COLO668 (cell line): Measurements from ENCODE around the gene ZNF516.

Experiments used
- DNase-seq: peaks from one replicate; lab custom pipeline; 2025; ENCODE audit not compliant: unreplicated experiment; lab: John Stamatoyannopoulos, UW

ZNF516 gene

GRCh38 chr18:76442413-76443171 is 52.5 kb downstream of the ZNF516 start:
- DNase-seq, result no peak

GRCh38 chr18:76441668-76442412 is 53.2 kb downstream of the ZNF516 start:
- no peak for DNase-seq

DNA sequence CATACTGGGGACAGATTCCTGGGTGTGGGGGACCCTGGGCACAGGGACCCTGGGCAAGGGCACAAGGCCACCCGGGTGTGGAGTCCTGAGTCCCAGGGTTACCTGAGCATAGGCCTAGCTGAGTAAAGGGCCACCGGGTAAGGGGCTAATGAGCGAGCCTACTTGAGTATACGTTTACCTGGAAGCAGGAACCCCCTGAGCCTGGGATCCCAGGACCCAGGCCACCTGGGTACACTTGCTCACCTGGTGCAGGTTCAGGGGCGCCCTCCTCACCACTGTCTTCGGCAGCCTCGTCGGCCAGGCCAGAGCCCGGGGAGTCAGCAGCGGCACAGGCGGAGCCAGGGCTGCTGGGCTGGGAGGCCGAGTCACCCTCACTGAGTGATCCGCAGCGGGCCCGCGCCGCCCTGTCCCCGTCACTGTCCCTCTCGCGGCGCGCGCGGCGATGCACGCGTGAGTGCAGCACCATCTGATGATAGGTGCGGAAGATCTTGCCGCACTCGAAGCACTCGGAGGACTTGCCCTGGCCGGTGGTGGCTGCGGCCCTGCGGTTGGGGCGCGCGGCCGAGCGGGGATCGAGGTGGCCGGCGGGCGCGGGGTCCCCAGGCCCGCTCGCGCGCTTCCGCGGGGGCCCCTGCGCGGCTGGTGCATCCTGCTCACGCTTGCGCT is 53.9 kb downstream of the ZNF516 start:
- DNase-seq, result no peak

DNA sequence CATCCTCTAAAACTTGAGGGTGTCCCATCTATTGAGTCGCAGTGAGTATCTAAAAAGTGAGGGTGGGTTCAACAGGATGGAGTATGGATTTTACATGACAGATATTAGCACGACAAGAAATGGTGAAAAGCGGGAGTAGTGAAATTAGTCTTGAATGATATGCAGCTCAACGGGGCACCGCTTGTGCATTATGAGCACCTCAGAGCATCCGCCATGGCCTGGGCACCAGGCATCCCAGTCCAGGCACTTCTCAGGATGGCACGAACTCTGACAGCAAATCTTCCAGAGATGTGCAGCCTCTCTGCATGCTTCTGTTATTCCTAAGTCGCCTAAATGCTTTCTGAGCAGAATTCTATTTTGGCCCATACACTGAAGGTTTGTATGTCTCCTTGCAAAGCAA is 57.1 kb downstream of the ZNF516 start:
- DNase-seq, result no peak

DNA sequence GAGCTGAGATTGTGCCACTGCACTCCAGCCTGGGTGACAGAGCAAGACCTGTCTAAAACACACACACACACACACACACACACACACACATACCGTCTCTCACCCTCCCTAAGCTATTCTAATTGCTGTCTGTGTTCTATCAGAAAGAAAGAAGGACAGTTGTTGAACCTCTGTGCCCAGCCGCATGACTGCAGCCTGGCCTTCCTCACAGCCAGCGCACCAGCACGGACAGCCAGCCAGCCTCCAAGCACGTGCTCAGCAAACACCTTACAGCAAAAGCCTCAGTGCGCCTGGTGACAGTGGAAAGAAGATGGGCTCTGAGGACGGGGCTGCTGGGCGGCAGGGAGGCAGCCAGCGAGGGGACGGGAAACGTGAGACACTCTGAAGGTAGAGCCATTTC is 58.0 kb downstream of the ZNF516 start:
- no peak for DNase-seq

DNA sequence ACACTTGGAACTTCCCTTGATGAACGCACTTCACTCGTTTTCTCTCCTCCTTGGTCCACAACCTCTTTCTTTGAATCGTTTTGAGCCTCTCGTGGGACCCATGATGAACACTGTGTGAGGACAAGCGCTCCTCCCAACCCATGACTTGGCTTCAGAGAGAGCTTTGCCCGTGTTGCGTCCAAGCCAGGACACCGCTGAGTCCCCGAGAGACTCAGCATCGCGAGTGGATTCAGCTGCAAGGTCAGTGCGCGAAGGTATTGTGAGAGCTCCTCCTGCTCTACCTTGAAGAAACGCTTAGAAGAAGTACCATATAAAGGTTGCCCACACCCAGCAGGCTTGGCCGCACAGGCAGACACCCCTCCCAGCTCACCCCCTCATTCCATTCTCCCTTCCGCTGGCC is 58.7 kb downstream of the ZNF516 start:
- DNase-seq, result no peak

DNA sequence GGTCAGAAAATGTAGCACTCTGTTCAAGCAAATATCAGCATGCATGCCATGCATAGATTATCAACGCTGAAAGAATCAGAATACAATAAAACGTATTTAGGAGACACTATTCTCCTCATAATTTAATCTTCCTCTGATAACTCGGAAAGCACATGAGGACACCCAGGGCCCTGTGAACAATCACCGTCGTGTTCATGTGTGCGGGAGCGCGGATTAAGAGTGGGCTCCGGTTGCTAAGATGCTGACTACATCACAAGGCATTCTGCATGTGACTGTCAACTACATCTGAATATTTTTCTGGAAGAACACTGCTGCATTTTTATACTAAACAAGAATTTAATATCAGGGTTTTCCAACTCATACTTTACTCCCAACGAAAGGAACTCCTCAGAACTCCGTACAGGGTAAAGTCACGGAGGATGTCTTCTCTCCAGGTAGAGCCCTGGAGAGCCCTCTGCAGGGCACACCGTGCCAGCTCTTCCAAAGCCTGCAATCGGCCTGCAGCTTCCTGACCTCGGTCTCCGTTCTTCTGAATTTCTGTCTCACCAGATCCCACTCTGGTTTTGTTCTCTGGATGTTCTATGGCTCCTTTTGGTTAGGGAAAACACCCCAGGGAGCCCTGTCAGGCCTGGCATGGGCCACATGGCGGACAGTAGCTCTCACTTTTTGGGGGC is 59.6 kb downstream of the ZNF516 start:
- DNase-seq, result no peak

DNA sequence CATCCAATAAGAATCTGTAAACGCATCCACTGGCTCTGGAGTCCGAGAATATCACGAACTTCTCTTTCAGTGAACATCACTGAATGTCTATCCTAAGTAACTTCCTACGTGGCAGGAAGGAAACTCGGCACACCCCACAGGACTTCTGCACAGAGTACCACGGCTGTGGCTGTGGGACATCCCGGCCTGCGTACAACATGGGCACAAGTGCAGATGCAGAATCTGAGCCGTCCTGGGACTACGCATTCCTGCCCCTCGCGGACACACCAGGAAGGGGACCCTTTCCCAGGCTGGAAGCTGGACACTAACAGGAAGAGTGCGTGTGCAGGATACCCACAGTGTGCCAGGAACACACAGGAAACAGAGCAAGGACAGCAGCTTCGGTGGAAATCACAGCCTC is 60.6 kb downstream of the ZNF516 start:
- DNase-seq, result no peak

DNA sequence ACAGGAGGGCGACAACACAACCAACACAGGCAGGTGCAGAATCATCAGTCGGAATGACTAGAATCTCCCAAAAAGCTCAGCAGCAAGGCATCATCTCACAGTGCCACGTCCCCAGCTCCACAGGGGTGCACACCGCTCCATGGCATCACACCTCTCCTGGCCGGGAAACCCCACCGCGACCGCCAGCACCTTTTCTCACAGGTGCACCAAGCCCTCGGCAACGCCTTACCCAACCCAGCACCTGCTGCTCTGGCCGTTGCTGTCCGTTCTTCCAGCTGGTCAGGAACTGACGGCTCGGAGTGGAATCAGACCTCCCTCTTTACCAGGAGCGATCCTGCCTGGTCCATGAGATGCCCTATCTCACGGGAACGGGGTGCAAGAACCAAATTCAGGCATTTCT is 61.3 kb downstream of the ZNF516 start:
- DNase-seq, result no peak

DNA sequence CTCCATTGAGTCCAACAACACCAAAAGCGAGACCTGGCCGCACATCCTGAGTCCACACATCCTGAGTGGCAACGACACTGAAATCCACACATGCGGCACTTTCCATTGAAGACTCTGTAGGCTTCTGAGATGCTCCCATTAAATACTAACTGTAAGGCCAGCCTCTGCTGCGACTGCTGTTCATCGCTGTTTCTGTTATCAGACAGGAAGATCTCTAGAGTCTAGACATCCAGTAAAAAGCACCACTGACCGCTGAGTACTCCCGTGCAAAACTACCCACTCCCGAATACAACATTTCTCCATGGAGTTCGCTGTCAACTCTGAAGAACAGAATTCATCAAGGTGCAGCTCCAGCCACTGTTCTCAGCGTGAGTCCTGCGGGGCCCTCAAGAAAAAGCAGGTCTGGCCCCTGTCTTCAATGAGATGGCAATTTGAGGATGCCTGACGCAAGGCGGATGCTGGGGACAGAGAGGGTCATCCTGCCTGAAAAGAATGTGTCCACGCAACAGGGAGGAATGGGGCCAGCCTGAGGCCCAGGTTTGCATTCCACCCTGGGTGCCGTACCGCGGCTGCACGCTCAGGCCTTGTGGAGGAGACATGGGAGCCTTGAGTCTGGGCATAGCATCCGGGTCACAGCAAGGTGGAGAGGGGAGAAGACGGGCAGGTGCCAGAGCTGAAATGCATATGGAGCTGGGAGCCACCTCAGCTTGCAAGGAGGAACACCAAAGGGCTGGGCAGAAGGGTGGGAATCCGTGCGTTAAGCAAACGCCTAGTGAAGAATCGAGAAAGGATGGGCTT is 61.9 kb downstream of the ZNF516 start:
- no peak for DNase-seq

- no peak for DNase-seq
Observed at GRCh38 chr18:76432274-76432755, 62.7 kb downstream of the ZNF516 start.

DNA sequence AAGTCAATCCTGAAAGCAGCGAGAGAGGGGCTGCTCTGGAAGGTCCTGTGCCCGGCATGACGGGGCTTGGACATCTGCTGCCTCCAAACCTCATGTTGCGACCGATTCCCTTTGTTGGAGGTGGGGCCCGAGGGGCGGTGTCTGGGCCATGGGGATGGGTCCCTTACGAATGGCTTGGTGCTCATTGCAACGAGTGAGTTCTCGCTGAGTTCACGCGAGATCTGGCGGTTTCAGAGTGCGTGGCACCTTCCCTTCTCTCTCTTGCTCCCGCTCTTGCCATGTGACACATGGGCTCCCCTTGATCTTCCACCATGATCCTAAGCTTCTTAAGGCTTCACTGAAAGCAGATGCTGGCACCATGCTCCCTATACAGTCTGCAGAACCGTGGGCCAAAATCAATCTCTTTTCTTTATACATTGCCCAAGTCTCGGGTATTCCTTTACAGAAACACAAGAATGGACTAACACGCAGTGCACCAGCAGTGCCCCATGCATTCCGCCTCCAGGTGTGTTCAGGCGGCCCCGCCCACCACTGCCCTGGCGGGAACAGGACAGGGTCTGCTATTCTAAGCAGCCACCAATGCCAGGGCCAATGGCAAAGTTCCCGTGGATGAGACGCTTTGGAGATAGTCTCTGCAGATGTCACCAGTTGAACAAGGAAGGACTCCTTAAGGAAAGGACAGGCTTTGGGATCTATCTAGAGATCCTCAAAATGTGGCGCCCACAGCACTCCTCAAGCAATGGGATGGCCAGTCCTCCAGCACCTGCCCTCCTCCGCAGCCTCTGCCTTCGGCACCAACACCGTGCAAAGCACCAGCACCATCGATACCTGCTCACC is 63.4 kb downstream of the ZNF516 start:
- DNase-seq, result no peak

GRCh38 chr18:76430636-76431035 is 64.4 kb downstream of the ZNF516 start:
- no peak for DNase-seq

- DNase-seq, result no peak
Observed at GRCh38 chr18:76429262-76430126, 65.5 kb downstream of the ZNF516 start.

DNA sequence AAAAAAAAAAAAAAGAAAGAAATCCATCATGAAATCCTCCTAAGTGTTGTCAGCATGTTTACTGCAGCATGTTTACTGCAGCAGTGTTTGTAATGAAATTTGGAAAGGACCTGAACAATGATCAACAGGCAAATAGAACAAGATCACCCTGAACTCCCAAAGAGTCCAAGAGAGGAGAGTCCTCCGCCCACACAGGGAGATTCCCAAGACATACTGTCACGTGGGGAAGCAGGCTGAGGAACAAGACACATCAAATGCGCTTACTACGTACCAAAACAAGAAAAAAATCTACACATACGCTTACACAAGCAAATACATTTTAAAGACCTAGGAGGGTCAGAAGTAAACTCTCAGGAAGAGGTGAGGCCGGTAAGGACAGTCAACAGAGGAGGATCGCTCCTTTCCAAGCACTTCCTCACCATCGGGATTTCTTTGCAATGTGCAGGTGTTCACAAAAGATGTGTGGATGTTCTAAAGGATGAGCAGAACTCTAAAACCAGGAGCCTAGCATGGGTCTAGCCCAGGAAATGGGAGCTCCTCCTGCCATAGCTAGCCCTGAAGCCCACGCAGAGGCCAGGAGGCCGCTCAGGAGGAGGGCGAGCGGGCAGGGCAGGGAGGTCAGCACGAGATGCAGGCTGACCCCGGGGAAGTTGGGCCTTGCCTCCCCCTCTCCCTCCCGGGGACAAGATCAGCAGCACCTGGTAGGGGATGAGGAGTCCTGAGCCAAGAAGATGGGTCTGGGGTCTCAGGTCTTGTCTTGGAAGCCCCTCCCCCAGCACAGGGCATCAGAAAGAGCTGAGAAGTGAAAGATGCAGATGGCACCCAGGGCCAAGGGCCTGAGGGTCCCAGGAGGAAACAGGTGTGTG is 66.4 kb downstream of the ZNF516 start:
- DNase-seq, result no peak

DNA sequence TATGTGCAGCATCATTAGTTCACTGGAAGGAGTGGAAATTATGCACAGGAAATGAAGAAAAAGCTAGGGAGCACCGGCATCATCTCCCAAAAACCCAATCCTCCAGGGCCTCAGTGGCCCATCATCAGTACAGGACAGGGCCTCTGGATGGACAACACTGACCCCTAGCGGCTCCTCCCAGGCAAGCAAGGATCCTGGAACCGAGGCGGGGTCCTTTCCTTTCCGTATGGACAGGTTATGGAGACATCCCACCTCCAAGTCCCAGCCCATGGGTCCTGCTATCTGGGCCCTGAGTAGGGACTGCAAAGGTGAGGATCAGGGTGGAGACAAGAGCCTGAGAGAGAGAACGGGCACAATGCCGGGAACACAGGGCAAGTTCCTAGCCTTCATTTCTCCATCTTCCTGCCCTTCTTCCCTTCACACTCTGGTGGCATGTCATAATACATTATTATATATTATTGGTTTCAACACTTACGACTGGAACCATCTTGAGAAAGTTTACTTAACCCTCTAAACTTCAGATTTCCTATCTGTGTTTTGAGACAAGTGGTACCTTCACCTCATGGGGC is 68.2 kb downstream of the ZNF516 start:
- peak; percentile 42 for DNase-seq
